Measurements from ENCODE around the gene AHSG. TPM values are rescaled to one million over a fixed set of nuclear protein-coding genes. Genes with fewer than 3 reads are reported as not detected.

AHSG gene
- total RNA-seq, 1 experiment from 2014 or later: not detected

GRCh38 chr3:186600896-186601295 is 12.0 kb upstream of the AHSG start:
- no peaks in the 10 kb centered on the region for H3K36me3 ChIP-seq (replicated peaks; ENCODE audit: control insufficient read depth, insufficient read depth, low read length)
- H3K27me3 ChIP-seq (ENCODE audit: control insufficient read depth, insufficient read depth, low read length): no peaks in the 10 kb centered on the region; the same call in 1 of the 2 replicates
- no peak overlapping the region for H3K4me3 ChIP-seq (ENCODE audit: insufficient read depth, low read depth, low read length)
- no peak for DNase-seq

- H3K36me3 ChIP-seq (replicated peaks; ENCODE audit: control insufficient read depth, insufficient read depth, low read length): no peaks in the 10 kb centered on the region
- H3K4me3 ChIP-seq (ENCODE audit: insufficient read depth, low read depth, low read length): no peak overlapping the region
- H3K27me3 ChIP-seq (ENCODE audit: control insufficient read depth, insufficient read depth, low read length): no peaks in the 10 kb centered on the region; the same call in 1 of the 2 replicates
- DNase-seq: no peak
Observed at GRCh38 chr3:186603159-186603558, 9.7 kb upstream of the AHSG start.

GRCh38 chr3:186605078-186605477 is 7.8 kb upstream of the AHSG start:
- H3K4me3 ChIP-seq (ENCODE audit: insufficient read depth, low read depth, low read length): no peak overlapping the region
- H3K36me3 ChIP-seq (replicated peaks; ENCODE audit: control insufficient read depth, insufficient read depth, low read length): no peaks in the 10 kb centered on the region
- no peak for DNase-seq

GRCh38 chr3:186605561-186606545 is 7.0 kb upstream of the AHSG start:
- Histone ChIP-seq H3K4me3 (ENCODE audit: insufficient read depth, low read depth, low read length) (no peak overlapping the region), H3K27me3 (ENCODE audit: control insufficient read depth, insufficient read depth, low read length) (no peaks in the 10 kb centered on the region; the same call in 1 of the 2 replicates), H3K36me3 (replicated peaks; ENCODE audit: control insufficient read depth, insufficient read depth, low read length) (no peaks in the 10 kb centered on the region)
- DNase-seq: no peak

More at GRCh38 chr3:186605078-186605477, 7.8 kb upstream of the AHSG start:
- H3K27me3 ChIP-seq (ENCODE audit: control insufficient read depth, insufficient read depth, low read length): no peaks in the 10 kb centered on the region; the same call in 1 of the 2 replicates

GRCh38 chr3:186608624-186609215 is 4.1 kb upstream of the AHSG start:
- no peaks in the 10 kb centered on the region; the same call in 1 of the 2 replicates for H3K27me3 ChIP-seq (ENCODE audit: control insufficient read depth, insufficient read depth, low read length)
- no peaks in the 10 kb centered on the region for H3K36me3 ChIP-seq (replicated peaks; ENCODE audit: control insufficient read depth, insufficient read depth, low read length)
- no peak for DNase-seq
- H3K4me3 ChIP-seq (ENCODE audit: insufficient read depth, low read depth, low read length): no peak overlapping the region

GRCh38 chr3:186609247-186609868 is 3.5 kb upstream of the AHSG start:
- no peak for DNase-seq
- no peaks in the 10 kb centered on the region; the same call in 1 of the 2 replicates for H3K27me3 ChIP-seq (ENCODE audit: control insufficient read depth, insufficient read depth, low read length)
- no peak overlapping the region for H3K4me3 ChIP-seq (ENCODE audit: insufficient read depth, low read depth, low read length)

GRCh38 chr3:186612065-186612464 is 795 bp upstream of the AHSG start:
- H3K36me3 ChIP-seq (replicated peaks; ENCODE audit: control insufficient read depth, insufficient read depth, low read length): no peaks in the 10 kb centered on the region
- no peak overlapping the region for H3K4me3 ChIP-seq (ENCODE audit: insufficient read depth, low read depth, low read length)
- DNase-seq: no peak
- H3K27me3 ChIP-seq (ENCODE audit: control insufficient read depth, insufficient read depth, low read length): no peaks in the 10 kb centered on the region; the same call in 1 of the 2 replicates

More at GRCh38 chr3:186609247-186609868, 3.5 kb upstream of the AHSG start:
- no peaks in the 10 kb centered on the region for H3K36me3 ChIP-seq (replicated peaks; ENCODE audit: control insufficient read depth, insufficient read depth, low read length)

- Histone ChIP-seq H3K27me3 (ENCODE audit: control insufficient read depth, insufficient read depth, low read length) (peaks cover 5% of the 10 kb centered on the region), H3K36me3 (replicated peaks; ENCODE audit: control insufficient read depth, insufficient read depth, low read length) (no peaks in the 10 kb centered on the region), H3K4me3 (ENCODE audit: insufficient read depth, low read depth, low read length) (no peak overlapping the region)
- no peak for DNase-seq
Observed at GRCh38 chr3:186613637-186614265, 891 bp downstream of the AHSG start.

GRCh38 chr3:186614266-186614596 is 1.4 kb downstream of the AHSG start:
- no peak overlapping the region for H3K4me3 ChIP-seq (ENCODE audit: insufficient read depth, low read depth, low read length)
- DNase-seq: no peak
- peaks cover 5% of the 10 kb centered on the region for H3K27me3 ChIP-seq (ENCODE audit: control insufficient read depth, insufficient read depth, low read length)

GRCh38 chr3:186614597-186615483 is 2.0 kb downstream of the AHSG start:
- Histone ChIP-seq H3K27me3 (ENCODE audit: control insufficient read depth, insufficient read depth, low read length) (peaks cover 5% of the 10 kb centered on the region), H3K36me3 (replicated peaks; ENCODE audit: control insufficient read depth, insufficient read depth, low read length) (no peaks in the 10 kb centered on the region), H3K4me3 (ENCODE audit: insufficient read depth, low read depth, low read length) (no peak overlapping the region)
- peak; percentile 87 for DNase-seq

More at GRCh38 chr3:186614266-186614596, 1.4 kb downstream of the AHSG start:
- no peaks in the 10 kb centered on the region for H3K36me3 ChIP-seq (replicated peaks; ENCODE audit: control insufficient read depth, insufficient read depth, low read length)

GRCh38 chr3:186616299-186616617 is 3.4 kb downstream of the AHSG start:
- H3K36me3 ChIP-seq (replicated peaks; ENCODE audit: control insufficient read depth, insufficient read depth, low read length): no peaks in the 10 kb centered on the region
- peaks cover 5% of the 10 kb centered on the region for H3K27me3 ChIP-seq (ENCODE audit: control insufficient read depth, insufficient read depth, low read length)
- no peak overlapping the region for H3K4me3 ChIP-seq (ENCODE audit: insufficient read depth, low read depth, low read length)
- DNase-seq: no peak

- Histone ChIP-seq H3K4me3 (ENCODE audit: insufficient read depth, low read depth, low read length) (no peak overlapping the region), H3K36me3 (replicated peaks; ENCODE audit: control insufficient read depth, insufficient read depth, low read length) (no peaks in the 10 kb centered on the region), H3K27me3 (ENCODE audit: control insufficient read depth, insufficient read depth, low read length) (peaks cover 5% of the 10 kb centered on the region)
- peak; percentile 88 for DNase-seq
Observed at GRCh38 chr3:186617036-186617946, 4.4 kb downstream of the AHSG start.
